ENCODE data around the gene KLK15.

The KLK15 gene, protein sequence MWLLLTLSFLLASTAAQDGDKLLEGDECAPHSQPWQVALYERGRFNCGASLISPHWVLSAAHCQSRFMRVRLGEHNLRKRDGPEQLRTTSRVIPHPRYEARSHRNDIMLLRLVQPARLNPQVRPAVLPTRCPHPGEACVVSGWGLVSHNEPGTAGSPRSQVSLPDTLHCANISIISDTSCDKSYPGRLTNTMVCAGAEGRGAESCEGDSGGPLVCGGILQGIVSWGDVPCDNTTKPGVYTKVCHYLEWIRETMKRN

DNA sequence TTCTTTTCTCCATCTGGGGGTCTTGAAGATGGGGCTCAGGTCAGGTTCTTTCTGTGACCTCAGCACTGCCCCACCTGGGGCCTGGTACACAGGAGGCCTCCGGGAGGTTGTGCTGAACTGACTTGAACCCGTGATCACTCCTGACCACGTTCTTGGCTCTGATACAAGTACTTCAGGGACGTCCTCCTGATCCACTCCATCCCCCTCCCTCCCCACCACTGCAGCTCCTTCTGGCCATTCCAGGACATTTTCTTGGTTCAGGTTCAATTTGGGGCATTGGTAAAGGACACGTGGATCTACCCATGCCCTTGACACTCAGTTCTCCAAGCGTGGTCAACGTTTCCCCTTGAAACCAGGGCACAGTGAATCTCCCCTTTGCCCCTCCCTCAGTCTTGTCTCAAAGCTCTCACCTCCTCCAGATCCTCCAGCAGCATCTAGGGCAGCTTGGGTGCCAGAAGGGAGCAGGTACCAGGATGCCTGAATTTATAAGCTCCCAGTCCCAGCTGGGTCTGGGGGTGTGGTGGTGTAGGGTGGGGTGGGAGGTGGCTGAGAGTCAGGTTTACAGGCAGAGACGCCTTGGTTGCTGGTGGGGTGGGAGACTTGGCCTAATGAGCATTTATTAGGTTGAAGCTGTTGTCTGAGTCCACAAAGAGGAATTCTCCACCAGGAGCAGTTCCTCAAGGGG lies at the start of gene KLK15:
TSS of gene KLK15 (minus strand) at position 458 of the 685 bp plus-strand sequence. CDS start 2,082 bp downstream, outside the sequence.
- DNase-seq (ENCODE audit: low spot score): no peak

GRCh38 chr19:50882188-50882587 lies 48.8 kb upstream of the KLK15 start:
- no peak for DNase-seq (ENCODE audit: low spot score)

DNA sequence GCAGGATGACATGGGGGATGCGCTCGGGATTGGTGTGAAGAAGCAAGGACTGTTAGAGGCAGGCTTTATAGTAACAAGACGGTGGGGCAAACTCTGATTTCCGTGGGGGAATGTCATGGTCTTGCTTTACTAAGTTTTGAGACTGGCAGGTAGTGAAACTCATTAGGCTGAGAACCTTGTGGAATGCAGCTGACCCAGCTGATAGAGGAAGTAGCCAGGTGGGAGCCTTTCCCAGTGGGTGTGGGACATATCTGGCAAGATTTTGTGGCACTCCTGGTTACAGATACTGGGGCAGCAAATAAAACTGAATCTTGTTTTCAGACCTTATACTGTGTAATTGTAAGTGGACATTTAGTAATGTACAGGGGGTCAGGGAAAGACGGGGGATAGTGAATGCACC lies 46.9 kb upstream of the KLK15 start:
- DNase-seq (ENCODE audit: low spot score): no peak

- DNase-seq (ENCODE audit: low spot score): no peak
Observed at GRCh38 chr19:50878851-50879250, 45.5 kb upstream of the KLK15 start.

DNA sequence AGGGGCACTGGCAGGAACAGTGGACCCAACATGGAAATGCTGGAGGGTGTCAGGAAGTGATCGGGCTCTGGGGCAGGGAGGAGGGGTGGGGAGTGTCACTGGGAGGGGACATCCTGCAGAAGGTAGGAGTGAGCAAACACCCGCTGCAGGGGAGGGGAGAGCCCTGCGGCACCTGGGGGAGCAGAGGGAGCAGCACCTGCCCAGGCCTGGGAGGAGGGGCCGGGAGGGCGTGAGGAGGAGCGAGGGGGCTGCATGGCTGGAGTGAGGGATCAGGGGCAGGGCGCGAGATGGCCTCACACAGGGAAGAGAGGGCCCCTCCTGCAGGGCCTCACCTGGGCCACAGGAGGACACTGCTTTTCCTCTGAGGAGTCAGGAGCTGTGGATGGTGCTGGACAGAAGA lies 44.0 kb upstream of the KLK15 start:
- DNase-seq (ENCODE audit: low spot score): no peak

GRCh38 chr19:50876456-50876855 lies 43.1 kb upstream of the KLK15 start:
- DNase-seq (ENCODE audit: low spot score): no peak

GRCh38 chr19:50875795-50876422 lies 42.5 kb upstream of the KLK15 start:
- DNase-seq (ENCODE audit: low spot score): no peak

DNA sequence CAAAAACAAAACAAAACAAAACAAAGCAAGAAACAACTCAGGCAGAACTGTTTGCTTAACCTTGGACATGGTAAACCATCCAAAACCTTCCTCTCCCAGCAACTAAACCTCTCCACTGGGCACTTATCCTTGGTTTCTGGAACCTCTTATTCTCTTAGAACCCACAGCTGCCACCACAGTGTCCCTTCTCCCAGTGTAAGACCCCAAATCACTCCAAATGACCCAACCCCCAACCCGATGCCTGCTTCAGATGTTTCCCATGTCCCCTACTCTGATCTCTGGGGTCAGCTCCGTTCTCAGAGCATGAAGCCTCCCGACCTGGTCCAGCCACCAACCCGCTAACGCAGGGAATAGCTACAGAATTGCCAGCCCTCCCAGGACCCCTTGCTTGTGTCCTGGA lies 40.8 kb upstream of the KLK15 start:
- no peak for DNase-seq (ENCODE audit: low spot score)

DNA sequence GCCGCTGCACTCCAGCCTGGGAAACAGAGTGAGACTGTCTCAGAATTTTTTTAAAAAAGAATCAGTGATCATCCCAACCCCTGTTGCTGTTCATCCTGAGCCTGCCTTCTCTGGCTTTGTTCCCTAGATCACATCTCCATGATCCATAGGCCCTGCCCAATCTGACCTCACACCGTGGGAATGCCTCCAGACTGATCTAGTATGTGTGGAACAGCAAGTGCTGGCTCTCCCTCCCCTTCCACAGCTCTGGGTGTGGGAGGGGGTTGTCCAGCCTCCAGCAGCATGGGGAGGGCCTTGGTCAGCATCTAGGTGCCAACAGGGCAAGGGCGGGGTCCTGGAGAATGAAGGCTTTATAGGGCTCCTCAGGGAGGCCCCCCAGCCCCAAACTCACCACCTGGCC lies 39.7 kb upstream of the KLK15 start, which contains the start of gene KLK2:
TSS of gene KLK2 (plus strand) at position 384 of the 400 bp plus-strand sequence. CDS start 35 bp downstream, outside the sequence.
- DNase-seq (ENCODE audit: low spot score): no peak

- DNase-seq (ENCODE audit: low spot score): no peak
Observed at GRCh38 chr19:50870417-50871089, 37.2 kb upstream of the KLK15 start.

GRCh38 chr19:50869479-50869878 lies 36.1 kb upstream of the KLK15 start:
- no peak for DNase-seq (ENCODE audit: low spot score)

- no peak for DNase-seq (ENCODE audit: low spot score)
Observed at GRCh38 chr19:50861496-50862286, 28.3 kb upstream of the KLK15 start.

- no peak for DNase-seq (ENCODE audit: low spot score)
Observed at GRCh38 chr19:50861010-50861409, 27.6 kb upstream of the KLK15 start.

GRCh38 chr19:50859849-50860248 lies 26.5 kb upstream of the KLK15 start:
- no peak for DNase-seq (ENCODE audit: low spot score)

DNA sequence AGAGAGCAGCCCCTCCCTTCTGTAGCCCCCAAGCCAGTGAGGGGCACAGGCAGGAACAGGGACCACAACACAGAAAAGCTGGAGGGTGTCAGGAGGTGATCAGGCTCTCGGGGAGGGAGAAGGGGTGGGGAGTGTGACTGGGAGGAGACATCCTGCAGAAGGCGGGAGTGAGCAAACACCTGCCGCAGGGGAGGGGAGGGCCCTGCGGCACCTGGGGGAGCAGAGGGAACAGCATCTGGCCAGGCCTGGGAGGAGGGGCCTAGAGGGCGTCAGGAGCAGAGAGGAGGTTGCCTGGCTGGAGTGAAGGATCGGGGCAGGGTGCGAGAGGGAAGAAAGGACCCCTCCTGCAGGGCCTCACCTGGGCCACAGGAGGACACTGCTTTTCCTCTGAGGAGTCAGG lies 25.5 kb upstream of the KLK15 start:
- no peak for DNase-seq (ENCODE audit: low spot score)

DNA sequence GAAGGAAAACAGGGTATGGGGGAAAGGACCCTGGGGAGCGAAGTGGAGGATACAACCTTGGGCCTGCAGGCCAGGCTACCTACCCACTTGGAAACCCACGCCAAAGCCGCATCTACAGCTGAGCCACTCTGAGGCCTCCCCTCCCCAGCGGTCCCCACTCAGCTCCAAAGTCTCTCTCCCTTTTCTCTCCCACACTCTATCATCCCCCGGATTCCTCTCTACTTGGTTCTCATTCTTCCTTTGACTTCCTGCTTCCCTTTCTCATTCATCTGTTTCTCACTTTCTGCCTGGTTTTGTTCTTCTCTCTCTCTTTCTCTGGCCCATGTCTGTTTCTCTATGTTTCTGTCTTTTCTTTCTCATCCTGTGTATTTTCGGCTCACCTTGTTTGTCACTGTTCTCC lies 24.0 kb upstream of the KLK15 start:
- DNase-seq (ENCODE audit: low spot score): no peak

DNA sequence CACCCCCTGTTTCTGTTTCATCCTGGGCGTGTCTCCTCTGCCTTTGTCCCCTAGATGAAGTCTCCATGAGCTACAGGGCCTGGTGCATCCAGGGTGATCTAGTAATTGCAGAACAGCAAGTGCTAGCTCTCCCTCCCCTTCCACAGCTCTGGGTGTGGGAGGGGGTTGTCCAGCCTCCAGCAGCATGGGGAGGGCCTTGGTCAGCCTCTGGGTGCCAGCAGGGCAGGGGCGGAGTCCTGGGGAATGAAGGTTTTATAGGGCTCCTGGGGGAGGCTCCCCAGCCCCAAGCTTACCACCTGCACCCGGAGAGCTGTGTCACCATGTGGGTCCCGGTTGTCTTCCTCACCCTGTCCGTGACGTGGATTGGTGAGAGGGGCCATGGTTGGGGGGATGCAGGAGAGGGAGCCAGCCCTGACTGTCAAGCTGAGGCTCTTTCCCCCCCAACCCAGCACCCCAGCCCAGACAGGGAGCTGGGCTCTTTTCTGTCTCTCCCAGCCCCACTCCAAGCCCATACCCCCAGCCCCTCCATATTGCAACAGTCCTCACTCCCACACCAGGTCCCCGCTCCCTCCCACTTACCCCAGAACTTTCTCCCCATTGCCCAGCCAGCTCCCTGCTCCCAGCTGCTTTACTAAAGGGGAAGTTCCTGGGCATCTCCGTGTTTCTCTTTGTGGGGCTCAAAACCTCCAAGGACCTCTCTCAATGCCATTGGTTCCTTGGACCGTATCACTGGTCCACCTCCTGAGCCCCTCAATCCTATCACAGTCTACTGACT lies 21.4 kb upstream of the KLK15 start, which contains the start of gene KLK3:
TSS of gene KLK3 (plus strand) at position 280 of the 775 bp plus-strand sequence. CDS start at position 321, 41 bp downstream.
- DNase-seq (ENCODE audit: low spot score): no peak

DNA sequence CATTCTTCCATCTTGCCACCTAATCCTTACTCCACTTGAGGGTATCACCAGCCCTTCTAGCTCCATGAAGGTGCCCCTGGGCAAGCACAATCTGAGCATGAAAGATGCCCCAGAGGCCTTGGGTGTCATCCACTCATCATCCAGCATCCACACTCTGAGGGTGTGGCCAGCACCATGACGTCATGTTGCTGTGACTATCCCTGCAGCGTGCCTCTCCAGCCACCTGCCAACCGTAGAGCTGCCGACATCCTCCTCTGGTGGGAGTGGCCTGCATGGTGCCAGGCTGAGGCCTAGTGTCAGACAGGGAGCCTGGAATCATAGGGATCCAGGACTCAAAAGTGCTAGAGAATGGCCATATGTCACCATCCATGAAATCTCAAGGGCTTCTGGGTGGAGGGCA lies 18.2 kb upstream of the KLK15 start:
- no peak for DNase-seq (ENCODE audit: low spot score)

DNA sequence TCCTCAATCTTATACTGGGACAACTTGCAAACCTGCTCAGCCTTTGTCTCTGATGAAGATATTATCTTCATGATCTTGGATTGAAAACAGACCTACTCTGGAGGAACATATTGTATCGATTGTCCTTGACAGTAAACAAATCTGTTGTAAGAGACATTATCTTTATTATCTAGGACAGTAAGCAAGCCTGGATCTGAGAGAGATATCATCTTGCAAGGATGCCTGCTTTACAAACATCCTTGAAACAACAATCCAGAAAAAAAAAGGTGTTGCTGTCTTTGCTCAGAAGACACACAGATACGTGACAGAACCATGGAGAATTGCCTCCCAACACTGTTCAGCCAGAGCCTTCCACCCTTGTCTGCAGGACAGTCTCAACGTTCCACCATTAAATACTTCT lies 17.4 kb upstream of the KLK15 start:
- DNase-seq (ENCODE audit: low spot score): no peak

DNA sequence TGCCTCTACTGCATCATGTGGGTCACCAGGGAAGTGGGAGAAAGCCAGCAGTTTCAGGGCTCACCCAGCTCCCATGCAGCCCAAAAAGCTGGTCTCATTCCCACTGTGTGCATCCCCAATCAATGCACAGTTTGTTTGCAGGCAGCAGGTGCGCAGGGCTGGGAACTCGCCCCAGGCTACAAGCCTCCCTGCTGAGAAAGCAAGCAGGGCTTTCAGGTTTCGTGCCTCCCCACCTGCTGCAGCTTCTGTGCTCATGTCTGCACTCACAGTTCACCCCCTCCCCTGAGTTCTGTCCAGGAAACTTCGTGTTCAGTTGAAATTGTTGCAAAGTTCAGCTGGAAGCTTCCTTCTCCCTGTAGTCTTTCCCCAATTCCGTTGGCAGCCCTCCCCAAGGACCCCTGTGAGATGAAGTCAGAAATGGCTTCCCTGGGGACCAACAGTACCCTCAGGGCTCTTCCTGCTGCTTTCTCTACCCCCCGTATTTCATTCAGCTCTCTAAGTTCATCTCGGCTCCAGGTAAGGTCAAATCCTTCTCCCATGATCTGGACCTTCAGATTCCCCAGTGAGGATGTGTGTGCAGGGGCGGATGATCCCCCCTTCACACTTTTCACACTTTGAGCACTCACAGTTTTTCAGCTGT lies 11.0 kb upstream of the KLK15 start:
- no peak for DNase-seq (ENCODE audit: low spot score)

Data from AG08396 (cell line).